ENCODE results near the gene TRIP6.

TRIP6 gene, protein sequence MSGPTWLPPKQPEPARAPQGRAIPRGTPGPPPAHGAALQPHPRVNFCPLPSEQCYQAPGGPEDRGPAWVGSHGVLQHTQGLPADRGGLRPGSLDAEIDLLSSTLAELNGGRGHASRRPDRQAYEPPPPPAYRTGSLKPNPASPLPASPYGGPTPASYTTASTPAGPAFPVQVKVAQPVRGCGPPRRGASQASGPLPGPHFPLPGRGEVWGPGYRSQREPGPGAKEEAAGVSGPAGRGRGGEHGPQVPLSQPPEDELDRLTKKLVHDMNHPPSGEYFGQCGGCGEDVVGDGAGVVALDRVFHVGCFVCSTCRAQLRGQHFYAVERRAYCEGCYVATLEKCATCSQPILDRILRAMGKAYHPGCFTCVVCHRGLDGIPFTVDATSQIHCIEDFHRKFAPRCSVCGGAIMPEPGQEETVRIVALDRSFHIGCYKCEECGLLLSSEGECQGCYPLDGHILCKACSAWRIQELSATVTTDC

DNA sequence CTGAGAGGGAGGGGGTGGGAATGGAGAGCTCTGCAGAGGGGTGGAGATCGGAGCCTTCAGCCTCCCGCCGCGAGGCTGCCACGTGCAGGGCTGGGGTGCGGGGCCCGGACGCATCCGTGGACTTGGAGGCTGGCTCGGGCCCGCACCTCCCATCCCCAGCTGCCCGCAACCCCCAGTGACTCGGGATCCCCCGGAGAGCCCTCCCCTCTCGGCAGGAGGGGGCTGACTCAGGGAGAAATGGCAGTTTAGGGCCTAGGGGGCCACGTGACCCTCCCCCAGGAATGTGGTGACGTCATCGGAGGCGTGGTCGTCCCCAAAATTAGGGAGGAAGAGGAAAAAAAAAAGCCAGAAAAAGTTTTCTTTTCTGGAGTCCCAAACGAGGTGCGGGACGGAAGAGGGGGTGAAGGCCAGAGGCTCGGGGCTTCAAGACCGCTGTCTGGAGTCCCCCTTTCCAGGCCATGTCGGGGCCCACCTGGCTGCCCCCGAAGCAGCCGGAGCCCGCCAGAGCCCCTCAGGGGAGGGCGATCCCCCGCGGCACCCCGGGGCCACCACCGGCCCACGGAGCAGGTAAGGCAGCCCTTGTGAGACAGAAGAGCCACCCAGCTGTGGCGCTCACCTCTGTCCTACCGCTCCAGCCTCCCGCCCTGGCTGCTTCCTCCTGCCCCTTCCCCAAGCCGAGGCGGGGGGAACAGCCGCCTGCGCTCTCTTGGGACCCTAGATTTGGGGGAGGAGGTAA, at the start of gene TRIP6:
TRIP6 (plus strand) TSS at position 348 of the 736 bp plus-strand sequence; CDS start at position 459, 111 bp downstream.
- DNase-seq: peak; percentile 69

GRCh38 chr7:100818366-100818765, 48.8 kb upstream of the TRIP6 start:
- DNase-seq: no peak

GRCh38 chr7:100818825-100819224, 48.4 kb upstream of the TRIP6 start:
- DNase-seq: no peak

- no peak for DNase-seq
Observed at GRCh38 chr7:100819586-100819985, 47.6 kb upstream of the TRIP6 start.

DNA sequence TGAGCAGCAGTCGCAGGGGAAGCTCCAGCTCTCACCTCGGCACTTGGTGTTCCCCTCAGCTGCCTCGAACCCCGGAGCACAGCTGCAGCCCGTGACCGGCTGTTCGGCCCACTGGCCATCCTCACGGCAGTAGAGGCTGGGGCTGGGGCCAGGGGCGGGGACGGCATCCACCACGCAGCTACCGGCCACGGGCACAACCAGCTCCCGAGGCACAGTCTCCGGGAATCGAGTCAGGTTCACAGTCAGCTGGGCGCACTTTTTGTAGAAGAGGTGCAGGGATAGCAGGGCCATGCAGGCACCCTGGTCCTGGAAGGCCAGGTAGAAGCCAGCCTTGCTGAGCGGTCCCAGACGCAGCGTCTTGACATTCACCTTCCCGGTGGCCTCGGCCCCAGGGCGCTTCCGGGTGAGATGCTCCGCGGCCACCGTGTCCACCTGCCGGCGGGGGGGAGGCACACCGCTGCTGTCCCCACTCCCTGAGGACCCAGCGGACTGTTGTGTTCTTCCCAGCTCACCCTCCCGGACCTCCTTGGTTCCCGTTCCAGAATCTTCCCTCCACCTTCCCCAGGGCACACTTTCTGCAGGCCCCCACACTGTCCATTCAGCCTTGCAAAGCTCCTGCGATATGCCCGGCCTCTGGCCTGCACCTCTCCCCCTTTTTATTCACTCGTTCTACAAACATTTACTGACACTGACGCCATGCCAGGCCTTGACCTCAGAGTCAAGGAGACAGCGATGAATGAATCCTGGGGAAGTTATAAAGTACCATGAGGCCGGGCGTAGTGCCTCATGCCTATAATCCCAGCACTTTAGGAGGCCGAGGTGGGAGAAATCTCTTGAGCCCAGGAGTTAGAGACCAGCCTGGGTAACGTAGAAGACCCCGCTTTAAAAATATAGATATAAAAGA, 44.7 kb upstream of the TRIP6 start:
- DNase-seq: no peak

DNA sequence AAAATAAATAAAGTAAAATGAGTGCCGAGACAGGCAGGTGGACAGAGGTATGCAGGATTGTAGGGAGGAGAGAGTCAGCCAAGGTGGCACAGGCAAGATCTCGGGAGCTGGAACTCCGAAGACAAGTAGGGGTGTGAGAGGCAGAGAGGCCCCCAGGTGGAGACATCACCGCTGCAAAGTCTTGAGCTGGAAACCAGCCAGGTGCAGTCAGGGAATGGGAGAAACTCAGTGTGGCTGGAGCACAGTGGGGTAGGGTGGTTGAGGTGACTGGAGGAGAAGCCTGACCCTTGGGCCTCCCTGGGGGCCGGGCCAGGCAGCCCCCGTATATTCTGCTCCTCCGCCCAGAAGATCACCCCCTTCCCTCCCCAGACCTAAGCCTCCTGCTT, 44.1 kb upstream of the TRIP6 start:
- no peak for DNase-seq

DNA sequence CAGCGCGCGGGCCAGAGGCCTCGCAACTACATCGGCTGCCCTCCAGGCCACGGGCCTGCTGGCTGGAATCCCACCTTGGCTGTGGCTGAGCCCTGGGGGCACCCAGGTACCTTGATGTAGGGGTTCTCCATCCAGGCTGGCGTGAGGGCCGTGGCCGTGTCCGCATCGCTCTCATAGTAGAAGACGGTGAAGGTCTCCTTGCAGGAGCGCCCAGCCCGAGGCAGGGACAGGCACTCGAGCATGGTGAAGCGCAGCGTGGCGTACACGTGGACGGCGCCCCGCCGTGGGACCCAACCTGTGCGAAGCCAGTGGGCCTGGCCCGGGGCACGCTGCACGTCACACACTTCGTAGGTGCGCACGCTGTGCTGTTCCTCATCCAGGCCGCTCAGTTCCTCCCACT, 43.7 kb upstream of the TRIP6 start:
- DNase-seq: no peak

- DNase-seq: no peak
Observed at GRCh38 chr7:100824499-100825214, 42.5 kb upstream of the TRIP6 start.

- DNase-seq: no peak
Observed at GRCh38 chr7:100825215-100825671, 41.9 kb upstream of the TRIP6 start.

GRCh38 chr7:100825751-100826513, 41.3 kb upstream of the TRIP6 start:
- no peak for DNase-seq

DNA sequence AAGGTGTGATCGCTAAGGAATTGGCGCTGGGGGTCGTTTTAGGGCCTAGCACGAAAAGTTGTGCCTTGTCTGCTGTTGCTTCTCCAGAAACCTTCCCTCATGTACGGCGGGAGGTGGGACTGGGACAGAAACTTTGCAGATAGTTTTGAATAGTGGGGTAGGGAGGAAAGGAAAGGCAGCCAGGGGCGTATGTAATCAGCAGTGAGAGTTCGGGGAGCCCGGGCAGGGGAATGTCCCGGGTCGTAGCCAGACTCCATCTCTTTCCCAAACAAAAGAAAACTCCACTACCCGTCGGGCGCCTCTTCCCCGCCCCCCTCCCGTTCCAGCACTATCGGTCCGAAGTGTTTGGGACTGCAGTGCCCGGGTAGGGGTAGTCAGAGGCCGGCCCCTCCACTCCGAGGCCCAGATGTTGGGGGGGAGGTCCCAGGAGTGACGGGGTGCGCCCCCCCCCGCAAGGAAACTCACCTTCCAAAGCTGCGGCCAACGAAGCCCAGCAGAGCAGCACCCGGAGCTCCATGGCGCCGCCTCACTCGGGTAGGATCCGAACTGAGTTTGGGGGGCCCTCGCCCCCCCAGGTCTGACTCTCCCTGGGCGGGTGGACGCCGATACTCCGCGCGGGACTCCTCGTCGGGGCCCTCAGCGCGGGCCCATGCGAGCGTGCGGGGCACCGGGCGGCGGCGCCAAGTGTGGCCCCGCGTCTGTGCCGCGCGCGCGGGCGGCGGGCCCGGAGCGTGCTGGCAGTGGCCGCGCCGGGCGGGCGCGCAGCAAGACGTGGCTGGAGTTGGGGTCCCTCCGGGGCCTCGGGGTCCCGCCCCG, 40.5 kb upstream of the TRIP6 start:
- no peak for DNase-seq

- peak; percentile 2 for DNase-seq
Observed at GRCh38 chr7:100827330-100828226, 39.6 kb upstream of the TRIP6 start, which contains the start of gene EPHB4. TSS of gene EPHB4 (minus strand) at chr7:100827523. CDS start at chr7:100827030, 493 bp downstream.

GRCh38 chr7:100829150-100829716, 38.0 kb upstream of the TRIP6 start:
- no peak for DNase-seq

DNA sequence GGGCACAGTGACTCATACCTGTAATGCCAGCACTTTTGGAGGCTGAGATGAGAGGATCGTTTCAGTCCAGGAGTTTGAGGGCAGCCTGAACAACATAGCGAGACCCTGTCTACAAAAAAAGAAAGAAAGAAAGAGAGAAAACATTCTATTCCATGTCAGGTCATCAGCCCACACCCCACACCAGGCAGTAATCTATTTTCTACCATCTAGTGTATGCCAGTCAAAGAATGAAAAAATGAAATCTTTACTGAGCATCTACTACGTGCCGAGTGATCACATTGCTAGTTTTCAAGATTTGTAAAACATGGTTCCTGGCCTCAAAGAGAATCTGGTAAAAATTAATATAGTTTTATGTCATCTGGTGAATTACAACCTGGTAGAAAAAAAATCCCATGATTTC, 36.8 kb upstream of the TRIP6 start:
- DNase-seq: no peak

DNA sequence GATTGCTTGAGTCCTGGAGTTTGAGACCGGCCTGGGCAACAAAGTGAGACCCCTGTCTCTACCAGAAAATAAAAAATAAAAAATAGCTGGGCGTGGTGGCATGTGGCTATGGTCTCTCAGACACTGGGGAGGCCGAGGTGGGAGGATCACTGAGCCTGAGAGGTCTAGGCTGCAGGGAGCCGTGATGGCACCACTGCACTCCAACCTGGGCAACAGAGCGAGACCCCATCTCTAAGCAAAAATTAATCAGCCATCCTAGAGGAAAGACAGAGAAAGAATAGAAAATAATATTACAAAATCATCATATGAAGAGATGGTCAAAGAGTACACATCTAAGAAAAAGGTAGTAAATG, 34.9 kb upstream of the TRIP6 start:
- DNase-seq: no peak

DNA sequence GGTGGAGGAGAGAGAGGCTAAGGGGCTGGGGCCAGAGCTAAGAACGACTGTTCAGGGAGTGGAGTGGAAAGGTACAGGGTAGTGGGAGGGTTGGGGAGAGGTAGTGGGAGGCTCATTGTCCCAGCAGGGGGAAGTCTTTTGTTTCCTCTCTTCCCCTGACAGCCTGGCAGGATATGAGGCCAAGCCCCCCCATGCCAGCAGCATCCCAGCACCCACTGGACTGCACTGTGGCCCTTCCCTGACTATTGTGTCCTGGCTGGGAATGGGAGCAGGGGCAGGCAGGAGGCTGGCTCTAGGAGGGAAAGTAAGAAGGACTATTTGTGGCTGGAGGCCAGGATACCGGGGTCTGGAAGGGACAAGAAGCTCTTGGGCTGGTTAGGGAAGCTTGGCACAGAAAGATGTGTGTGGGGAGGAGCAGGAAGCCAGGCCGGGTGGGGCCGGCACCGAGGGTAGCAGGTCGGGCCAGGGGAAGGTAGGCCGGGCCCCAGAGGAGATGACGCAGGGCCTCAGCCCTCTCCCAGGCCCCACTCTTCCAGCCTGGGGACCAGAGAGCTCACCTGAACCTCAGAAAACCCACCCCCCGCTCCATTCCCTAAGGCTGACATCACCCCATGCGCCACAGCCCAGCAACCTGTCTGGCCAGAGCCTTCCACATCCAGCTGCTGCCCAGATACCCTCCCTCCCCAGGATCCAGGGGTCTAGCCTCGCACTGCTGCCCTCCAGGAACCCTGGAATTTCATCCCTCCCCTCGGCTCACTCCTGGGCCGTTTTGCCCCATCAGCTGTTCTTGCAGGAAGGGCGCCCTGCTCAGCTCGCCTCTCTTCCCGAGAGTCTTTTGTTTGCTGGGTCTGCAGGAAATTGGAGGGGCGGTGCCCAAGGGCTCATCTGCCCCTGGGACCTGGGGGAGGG, 31.0 kb upstream of the TRIP6 start:
- DNase-seq: no peak

DNA sequence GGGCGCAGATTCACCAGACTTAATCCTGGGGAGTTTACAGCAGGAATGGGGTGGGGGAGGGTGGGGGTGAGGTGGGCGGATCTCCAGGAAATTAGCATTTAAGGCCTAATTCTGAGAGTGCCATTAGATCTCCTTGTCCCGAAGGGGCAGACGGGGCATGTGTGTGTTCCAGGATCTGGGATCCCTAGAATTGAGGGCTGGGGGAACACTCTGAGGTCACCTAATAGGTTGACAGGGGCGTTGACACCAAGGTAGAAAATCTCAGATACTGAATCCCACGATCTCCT, 30.4 kb upstream of the TRIP6 start:
- DNase-seq: no peak

Measured in stimulated activated CD4-positive, alpha-beta T cell treated with anti-CD3 and anti-CD28 coated beads, Interleukin-12 subunit alpha, Interleukin-12 subunit beta, amount 100 ng/mL, for 4 hours (primary cell).